CD4-positive, alpha-beta T cell treated with Interleukin-4 for 4 hours (primary cell): ENCODE results near the gene ENOSF1.
"Not testable (repeated sequence)": the region's sequence is repeated elsewhere in the genome, so short reads cannot be mapped to it uniquely, and the experiment has no call there.

Experiments used
- DNase-seq: peaks from one replicate; pipeline ENCODE4 v3.0.0-alpha.2; 2020

Gene ENOSF1, protein sequence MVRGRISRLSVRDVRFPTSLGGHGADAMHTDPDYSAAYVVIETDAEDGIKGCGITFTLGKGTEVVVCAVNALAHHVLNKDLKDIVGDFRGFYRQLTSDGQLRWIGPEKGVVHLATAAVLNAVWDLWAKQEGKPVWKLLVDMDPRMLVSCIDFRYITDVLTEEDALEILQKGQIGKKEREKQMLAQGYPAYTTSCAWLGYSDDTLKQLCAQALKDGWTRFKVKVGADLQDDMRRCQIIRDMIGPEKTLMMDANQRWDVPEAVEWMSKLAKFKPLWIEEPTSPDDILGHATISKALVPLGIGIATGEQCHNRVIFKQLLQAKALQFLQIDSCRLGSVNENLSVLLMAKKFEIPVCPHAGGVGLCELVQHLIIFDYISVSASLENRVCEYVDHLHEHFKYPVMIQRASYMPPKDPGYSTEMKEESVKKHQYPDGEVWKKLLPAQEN

DNA sequence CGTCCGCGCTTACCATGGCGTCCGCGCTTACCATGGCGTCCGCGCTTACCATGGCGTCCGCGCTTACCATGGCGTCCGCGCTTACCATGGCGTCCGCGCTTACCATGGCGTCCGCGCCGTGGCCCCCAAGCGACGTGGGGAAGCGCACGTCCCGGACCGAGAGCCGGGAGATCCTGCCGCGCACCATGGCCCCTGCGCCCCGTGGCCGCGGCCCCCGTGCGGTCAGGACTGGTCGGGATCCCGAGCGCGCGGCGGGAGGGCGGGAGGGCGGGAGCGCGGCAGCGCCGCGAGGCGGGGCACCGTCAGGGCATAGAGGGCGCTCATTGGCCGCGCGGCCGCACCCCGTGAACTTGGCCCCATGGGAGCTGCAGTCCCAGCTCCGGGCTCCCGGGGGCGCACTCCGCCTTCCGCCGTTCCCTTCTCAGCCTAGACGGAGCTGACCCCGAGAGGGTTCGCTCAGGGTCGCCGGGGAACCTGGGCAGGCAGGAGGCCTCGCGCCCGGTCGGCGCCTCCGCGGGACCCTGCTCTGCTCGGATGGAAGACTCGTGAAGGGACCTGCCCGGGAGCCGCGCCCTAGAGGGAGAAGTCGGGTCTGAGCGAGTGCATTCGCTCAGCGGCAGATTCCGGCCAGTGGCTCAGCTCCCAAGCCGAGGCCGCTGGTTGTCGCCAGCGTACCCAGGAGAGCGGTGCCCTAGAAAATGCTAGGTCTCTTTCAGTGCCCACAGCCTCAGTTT, at the start of gene ENOSF1:
Gene ENOSF1 (minus strand): TSS at position 230 of the 734 bp plus-strand sequence. CDS start 43 bp downstream, at position 187.
- peak; percentile 84 for DNase-seq

DNA sequence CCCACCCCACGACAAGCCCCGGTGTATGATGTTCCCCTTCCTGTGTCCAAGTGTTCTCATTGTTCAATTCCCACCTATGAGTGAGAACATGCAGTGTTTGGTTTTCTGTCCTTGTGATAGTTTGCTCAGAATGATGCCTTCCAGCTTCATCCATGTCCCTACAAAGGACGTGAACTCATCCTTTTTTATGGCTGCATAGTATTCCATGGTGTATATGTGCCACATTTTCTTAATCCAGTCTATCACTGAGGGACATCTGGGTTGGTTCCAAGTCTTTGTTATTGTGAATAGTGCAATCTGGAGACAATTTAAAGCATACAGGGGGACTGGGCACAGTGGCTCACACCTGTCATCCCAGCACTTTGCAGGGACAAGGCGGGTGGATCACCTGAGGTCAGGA, 47.4 kb upstream of the ENOSF1 start:
- DNase-seq: not testable (repeated sequence)

DNA sequence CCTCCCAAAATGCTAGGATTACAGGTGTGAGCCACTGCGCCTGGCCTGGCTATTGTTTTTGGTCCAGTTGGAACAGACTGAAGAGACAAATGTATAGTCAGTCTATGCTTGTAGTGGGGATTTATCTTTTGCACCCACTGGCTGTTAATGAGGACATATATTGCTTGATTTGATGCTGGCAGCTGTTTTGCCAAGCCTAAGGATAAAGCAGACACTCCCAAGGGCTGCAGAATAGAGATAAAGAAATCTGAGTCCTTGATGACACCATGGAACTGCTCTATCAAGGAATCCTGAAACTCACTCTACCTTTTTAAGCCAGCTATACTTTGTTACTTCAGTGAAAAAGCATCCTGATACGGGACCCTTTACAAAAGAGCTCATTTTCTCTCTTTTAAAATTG, 43.1 kb upstream of the ENOSF1 start:
- DNase-seq: no peak

DNA sequence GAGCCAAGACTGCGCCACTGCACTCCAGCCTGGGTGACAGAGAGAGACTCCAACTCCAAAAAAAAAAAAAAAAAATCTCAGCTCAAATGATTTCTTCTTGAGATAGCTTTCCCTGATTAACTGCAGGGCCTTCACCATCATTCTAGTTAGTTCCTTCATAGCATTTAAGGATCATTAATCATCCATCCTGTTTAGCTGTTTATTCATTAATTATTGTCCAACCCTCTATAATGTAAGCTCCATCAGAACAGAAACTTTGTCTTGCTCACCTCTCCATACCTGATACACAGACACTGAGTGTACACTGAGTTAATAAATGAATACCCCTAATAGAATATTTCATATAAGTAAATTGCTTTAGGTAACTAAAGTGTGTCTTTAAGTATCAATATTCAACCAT, 42.2 kb upstream of the ENOSF1 start:
- no peak for DNase-seq

DNA sequence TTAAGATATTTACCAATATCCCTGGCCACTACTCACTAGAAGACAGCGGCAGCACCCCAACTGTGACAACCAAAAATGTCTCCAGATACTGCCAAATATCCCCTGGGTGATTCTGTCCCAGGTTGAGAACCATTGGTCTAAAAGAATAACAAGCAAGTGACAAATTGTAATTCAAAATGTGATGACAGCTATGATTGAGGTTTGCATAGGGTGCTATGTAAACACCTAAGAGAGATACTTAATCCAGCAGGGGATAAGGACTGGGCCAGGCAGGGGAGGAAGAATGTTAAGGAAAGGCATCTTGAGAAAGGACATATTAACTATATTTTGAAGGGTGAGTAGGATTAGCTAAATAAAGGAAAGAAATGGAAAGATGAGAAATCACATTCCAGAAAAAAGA, 38.0 kb upstream of the ENOSF1 start:
- DNase-seq: no peak

DNA sequence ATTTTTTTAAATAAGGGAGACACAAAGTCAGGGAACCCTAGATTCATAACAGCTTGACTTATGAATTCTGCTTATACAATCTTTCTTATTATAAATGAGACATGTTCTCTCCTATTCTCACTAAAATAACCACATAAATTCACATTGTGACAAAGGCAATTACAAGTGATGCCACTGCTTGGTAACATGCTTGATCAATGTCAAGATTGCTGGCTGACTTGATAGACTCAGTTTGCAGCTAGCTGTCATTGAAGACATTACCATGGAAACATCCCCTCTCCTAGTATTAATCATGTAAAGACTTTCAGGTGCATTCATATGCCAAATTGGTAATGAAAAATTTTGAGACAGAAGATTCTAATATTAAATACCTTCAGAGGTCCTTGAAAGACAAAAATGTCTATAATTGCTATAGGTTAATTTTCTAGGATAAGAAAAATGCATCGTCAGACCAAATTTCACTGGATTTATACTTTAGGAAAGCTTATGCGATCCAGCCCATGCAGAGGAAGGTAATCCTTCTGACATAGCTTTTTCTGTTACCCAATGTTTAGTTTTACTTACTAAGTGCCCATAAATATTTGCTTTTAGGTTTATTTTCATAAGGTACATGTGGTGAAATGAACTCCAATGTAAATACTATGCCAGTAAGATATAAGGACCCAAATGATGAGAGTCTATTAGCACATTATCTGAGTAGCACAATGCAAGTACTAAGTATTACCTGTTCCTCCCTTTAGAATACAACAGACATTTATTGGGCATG, 32.6 kb upstream of the ENOSF1 start:
- DNase-seq: no peak

DNA sequence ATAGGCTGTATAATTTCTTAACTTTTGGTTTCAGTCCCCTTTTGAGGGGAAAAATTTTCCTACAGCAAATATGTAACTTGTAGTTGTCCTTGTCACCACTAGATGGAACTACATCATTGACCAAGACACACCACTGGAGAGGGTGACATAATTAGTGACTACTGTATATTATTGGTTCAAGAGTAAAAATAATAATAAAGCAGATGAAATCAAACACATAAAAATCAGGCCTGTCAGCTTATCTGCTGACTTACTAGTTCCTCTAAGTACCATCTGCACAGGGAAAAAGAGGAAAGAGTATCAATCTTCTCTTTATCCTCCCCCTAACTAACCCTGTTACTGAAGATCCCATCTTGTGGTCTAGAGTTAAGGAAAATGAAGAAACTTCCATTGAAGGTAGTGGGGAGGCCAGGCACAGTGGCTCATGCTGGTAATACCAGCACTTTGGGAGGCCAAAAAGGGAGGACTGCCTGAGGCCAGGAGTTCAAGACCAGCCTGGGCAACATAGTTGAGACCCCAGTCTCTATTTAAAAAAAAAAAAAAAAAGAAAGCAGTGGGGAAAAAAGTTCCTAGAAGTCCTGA, 29.6 kb upstream of the ENOSF1 start:
- DNase-seq: peak; percentile 60

DNA sequence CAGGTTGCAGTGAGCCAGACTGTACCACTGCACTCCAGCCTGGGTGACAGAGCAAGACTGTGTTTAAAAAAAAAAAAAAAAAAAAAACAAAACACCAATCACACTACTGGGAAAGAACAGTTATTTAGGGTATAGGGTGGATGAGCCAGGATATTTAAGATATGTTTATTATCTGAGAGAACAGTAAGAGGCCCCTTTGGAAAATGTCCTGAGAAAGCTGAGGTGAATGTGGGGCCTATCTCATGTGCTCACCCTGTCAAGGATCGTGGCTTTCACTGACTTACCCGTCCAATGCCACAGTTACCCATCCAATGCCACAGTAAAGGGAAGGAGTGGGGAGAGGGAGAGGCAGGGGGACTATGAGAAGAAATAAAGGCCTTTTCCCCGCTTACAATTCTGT, 19.9 kb upstream of the ENOSF1 start:
- DNase-seq: no peak

DNA sequence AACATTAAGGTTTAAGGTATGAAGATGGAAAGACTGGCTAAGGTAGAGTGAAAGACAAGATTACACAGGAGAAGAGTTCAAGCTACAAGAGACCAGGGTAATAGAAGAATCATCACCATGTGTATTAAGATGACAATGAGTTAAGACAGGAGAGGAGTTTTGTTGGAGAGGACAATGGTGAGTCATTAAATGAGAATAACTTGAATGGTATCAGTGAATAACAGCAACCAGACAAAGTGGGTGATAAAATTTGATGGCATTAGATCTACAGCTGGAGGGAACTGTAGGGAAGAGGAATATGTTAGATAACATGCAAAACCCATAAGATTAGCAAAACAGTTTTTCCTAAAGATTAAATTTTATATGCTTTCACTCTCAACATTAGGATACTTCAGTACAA, 18.8 kb upstream of the ENOSF1 start:
- DNase-seq: no peak

DNA sequence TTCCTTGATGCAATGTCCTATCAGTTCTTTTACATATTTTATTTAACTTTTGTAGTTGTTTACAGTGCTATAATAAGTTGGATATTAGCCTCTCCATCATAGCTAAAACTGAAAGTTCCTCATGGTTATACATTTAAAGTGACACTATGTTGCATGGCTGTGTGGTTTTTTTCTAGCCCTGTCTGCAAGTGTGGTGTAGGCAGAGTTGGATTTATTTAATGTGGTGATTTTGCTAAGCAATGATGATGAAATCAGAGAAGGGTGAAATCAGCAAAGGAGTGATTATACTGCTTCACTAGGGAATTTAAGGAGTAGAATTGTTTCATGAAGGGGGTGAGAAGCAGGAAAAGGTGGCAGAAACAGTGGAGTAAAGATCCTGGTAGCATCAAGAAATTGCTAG, 18.3 kb upstream of the ENOSF1 start:
- DNase-seq: no peak

DNA sequence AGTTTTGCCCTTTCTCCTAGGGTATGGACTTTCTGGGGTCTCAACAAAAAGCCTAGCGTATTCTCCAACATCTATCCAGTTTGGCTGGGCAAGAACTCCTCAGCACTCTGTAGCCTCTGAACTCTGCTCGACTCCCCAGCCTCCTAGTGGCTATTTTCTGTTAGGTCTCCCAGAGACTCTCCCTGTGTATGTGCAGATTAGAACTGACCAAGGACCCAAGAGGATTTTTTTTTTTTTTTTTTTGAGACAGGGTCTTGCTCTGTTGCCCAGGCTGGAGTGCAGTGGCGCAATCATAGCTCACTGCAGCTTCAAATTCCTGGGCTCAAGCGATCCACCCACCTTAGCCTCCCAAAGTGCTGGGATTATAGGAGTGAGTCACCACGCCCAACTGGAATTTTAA, 17.7 kb upstream of the ENOSF1 start:
- DNase-seq: not testable (repeated sequence)

DNA sequence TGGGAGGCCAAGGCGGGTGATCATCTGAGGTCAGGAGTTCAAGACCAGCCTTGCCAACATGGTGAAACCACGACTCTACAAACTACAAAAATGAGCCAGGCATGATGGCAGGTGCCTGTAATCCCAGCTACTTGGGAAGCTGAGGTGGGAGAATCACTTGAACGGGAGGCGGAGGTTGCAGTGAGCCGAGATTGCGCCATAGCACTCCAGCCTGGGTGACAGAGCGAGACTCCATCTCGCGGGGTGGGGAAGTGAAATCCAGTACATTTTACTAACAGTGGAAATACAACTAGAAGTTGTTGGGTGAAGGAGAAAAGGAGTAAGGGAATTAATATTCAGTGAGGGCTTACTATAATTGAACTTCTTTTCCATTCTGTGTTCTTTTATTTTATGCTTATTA, 13.2 kb upstream of the ENOSF1 start:
- no peak for DNase-seq

DNA sequence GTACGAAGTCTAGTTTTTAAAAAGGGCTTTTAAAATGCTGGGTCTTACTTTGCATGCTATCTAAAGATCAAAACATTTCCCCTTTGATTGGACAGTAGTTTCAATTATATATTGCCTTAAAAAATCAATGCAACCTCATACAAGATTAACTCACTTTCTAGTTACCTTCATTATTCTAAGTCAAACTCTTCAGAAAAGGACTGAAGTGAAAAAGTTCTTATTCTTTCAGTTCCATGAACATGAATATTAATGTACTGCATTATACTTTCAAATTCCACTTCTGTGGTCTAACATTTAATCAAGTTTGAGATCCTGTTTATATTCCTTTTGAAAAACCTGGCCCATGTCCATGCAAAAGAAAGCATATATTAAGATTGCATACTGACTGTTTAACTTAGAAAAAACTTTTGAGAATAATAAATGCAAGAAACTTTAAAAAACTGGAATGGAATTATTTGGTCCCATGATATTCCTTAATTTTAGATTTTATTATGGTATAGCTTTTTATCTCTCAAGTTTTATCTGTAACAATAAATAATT, 11.2 kb upstream of the ENOSF1 start:
- no peak for DNase-seq

DNA sequence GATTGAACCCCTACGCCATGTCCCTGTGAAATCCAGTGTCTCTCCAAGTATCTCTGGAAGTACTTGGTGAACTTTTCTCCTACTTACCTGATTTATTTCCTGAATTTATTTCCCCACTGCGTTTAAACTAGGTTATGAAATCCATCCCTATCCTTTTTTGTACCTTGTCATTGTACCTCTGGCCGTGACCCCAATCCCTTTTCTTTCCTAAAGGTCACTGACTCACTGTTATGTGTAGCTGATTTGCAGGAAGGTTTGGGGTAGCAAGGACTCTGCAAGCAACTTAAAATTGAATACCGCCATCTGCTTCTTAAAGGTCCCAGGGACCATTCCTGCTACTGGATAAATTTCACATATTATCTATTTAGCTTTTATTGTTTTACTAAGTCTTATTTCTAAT, 4.6 kb upstream of the ENOSF1 start:
- DNase-seq: no peak

DNA sequence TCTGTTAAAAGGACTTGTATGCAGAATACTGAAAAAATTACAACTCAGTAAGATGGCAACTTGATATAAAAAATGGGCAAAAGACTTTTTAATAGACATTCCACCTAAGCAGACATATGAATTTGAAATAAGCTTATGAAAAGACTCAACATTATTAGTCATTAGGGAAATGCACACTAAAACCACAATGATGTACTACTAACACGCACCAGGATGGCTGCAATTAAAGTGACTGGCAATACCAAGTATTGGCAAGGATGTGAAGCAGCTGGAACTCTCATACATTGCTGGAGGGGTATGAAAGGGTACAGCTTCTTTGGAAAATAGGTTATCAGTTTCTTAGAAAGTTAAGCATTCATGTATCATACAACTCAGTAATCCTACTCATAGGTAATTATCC, 3.2 kb upstream of the ENOSF1 start:
- DNase-seq: no peak

DNA sequence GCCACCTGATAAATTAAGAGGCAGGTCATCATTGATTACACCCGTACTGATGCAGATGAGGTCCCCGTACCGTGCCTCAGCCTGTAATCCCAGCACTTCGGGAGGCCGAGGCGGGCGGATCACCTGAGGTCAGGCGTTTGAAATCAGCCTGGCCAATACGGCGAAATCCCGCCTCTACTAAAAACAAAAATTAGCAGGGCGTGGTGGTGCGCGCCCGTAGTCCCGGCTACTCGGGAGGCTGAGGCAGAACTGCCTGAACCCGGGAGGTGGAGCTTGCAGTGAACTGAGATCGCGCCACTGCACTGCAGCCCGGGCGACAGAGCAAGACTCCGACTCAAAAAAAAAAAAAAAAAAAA, 683 bp upstream of the ENOSF1 start:
- DNase-seq: no peak

DNA sequence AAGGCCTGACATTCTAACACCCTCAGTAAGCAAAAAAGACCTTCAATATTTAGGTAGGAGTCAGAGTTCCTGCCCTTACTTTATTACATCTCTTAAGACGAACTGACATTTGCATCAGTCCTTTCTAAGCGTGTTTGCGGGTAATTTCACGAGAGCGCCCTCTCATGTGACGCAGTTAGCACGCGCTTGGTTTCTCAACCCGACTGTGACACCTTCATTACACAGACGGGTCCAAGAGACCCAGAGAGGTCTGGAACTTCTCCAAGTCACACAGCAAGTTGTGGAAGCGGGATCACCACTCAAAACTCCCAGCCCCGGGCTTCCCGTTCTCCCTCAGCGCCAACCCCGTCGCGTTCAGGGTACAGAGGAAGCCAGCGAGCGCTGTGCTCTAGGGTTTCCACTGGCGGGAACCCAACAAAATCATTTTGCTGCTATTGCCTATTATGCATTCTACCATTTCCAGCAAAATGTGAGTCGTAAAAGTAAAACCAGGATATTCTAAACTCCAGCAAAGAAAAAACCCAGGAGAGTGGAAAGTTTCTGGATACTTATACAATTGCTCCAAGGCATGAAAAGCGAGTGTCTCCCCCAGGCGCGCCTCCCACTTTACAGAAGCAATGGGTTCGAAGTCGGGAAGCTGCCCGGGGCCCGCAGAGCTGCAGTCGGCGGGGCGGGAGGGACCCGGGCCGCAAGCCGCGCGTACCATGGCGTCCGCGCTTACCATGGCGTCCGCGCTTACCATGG, 601 bp downstream of the ENOSF1 start:
- peak; percentile 76 for DNase-seq

DNA sequence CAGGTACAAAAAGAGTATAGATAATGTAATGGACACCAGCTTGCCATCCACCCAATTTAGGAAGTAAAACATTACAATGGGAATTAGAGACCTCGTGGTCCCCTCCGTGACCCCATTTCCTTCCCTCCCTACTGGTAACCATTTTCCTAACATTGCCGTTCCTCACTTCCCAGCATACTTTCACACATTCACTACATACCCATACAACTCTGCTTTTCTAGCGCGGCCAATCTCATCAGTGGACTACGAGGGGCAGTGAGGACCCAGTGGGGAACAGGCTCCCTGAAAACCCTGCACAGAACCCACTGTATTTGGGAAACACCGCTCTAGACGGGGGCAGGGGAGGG, 1.1 kb downstream of the ENOSF1 start:
- DNase-seq: no peak

DNA sequence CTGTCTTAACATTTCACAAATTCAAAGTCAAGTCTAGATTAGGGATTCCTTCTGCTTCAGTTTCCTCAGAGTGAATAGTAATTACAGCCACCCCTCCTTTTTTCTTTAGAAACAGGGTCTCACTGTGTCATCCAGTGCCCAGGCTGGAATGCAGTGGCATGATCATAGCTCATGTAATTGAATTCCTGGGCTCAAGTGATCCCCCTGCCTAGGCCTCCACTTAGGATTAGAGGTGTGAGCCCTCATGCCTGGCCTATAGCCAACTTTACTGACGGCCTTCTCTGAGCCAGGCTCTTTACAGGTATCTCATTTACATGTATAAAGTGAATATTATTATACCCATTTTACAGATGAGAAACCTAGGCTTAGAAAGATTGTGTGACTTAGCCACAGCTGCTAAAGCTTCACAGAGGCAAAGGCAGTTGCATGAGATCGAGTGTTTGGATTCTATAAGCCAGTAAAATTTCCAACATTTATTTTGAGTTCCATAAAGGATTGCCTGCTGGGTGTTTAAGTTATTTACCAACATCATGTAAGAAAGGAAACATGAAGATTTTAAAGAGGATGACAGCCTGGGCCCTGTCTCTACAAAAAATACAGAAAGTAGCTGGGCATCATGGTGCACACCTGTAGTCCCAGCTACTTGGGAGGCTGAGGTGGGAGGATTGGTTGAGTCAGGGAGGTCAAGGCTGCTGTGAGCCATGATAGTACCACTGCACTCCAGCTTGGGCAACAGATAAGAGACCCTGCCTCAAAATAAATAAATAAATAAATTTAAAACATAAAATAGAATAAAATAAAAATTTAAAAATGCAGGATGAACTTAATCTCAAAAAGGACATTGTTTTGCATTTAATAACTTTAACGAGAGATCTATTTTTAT, 1.8 kb downstream of the ENOSF1 start:
- DNase-seq: no peak

DNA sequence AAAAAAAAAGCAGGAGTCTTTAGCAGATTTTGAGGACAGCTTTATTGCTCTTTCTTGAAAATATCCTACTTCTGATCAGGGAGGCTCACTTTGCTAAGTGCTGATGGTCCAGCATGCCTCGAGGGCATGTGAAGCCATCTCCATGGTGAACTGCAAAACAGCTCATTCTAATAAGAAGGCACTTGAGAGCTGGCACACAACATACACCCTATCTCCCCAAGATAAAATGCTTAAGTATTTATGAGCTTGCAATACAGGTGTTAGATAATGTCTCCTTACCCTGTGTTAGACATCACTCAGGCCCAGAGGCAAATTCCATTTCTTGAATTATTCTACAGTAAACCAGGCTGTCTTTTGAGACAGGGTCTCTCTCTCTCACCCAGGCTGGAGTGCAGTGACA, 2.7 kb downstream of the ENOSF1 start:
- DNase-seq: no peak

DNA sequence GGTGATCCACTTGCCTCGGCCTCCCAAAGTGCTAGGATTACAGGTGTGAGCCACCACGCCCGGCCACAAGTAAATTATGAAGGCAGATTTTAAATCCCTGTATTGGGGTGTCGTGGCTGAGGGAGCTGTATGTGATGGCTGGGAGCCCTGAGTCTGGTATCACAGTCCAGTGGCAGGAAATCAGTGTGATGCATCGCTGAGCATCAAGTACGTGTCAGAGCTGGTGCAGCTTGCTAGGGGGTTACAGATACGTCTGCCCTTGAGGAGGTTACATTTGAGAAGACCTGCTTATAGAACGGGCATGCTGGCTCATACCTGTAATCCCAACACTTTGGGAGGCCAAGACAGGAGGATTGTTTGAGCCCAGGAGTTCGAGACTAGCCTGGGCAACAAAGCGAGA, 4.3 kb downstream of the ENOSF1 start:
- DNase-seq: no peak
